ENCODE results near the gene C14orf119.

C14orf119 gene

DNA sequence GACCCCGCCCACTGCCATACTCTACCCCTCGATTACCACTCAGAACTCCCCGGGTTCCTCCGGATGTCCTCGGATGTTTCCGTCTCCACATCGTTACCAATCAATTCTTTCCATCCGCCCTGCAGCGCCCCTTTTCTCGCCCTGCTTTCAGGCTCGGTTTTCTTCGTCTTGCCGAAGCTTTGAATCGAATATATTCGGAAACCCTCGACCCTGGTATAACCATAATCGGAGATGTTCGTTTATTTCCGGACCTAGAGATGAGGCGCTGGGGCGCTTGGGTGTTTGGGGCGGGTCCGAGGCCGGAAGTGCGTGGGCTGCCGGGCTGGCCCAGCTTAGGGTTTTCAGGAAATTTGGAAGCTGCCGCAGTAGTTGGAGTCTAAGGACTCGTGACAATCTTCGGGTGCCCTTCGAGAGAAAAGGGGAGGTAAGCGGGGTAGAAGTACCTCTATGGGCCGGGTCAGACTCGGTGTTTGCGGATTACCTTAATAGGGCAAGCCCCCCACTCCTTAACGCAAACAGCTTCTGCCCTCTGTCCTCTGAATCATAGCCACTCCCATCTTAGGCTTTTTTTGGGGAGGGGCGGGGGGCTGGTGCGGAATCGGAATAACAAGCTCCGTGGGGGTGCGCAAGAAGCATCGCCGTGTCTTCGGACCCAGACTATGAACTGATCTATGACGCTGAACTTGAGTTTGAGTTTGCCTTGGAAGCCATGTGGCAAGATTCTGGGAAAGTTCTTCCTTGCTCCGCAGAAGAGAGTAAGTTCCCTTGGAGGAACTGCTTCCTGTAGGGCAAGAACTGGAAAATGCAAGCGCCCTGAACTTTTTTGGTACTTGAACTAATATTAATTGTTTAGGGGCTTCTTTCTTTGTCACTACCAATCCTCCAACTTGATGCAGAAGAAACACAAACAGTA lies at the start of gene C14orf119:
TSS of gene C14orf119 (plus strand) at position 310 of the 913 bp plus-strand sequence. CDS start 2,154 bp downstream, outside the sequence.
- no peak for DNase-seq

DNA sequence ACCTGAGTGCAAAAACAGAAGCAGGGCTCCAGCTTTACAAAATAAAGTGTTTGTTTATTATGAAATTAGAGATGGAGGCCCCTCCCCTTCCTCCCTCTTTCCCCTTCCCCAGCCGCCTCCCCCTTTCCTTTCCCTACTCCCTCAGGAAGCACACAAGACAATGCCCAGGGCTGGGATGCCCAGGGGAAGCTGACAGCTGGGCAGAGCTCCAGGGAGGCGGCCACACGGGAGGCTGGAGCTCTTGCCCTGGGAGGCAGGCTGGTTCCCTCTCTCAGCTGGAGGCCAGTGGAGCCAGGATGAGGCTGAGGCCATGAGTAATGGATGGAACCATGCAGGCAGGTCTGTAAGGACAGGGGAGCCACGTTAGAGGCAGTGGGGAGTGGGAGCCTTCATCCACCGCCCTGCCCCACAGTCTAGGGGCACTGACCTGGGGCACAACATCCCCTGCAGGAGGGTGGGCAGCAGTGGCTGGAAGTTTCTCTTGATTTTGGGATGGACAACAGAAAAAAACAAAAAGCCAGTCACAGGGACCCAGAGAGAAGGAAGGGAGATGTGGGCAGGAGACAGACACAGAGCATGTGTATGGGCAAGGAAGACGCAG lies 48.2 kb upstream of the C14orf119 start:
- DNase-seq = no peak

- DNase-seq = no peak
These were observed 47.3 kb upstream of the C14orf119 start for GRCh38 chr14:23047751-23048693.

DNA sequence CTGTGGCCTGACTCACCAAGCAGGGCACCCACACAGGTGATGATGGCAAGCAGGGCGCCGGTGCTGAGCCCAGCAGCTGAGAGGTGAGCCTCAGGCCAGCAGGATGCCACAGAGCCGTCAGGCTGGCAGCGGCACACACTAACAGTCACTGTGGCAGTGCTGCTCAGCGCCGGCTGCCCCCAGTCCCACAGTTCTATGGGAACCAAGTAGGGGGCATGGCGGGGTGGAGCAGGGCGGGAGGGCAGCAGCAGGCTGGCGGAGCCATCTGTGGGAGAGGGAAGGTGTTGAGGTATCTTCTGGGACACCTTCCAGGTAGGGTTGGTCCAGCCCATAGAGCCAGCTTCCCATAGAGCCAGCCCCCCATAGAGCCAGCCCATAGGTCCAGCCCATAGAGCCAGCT lies 46.3 kb upstream of the C14orf119 start:
- DNase-seq = no peak

DNA sequence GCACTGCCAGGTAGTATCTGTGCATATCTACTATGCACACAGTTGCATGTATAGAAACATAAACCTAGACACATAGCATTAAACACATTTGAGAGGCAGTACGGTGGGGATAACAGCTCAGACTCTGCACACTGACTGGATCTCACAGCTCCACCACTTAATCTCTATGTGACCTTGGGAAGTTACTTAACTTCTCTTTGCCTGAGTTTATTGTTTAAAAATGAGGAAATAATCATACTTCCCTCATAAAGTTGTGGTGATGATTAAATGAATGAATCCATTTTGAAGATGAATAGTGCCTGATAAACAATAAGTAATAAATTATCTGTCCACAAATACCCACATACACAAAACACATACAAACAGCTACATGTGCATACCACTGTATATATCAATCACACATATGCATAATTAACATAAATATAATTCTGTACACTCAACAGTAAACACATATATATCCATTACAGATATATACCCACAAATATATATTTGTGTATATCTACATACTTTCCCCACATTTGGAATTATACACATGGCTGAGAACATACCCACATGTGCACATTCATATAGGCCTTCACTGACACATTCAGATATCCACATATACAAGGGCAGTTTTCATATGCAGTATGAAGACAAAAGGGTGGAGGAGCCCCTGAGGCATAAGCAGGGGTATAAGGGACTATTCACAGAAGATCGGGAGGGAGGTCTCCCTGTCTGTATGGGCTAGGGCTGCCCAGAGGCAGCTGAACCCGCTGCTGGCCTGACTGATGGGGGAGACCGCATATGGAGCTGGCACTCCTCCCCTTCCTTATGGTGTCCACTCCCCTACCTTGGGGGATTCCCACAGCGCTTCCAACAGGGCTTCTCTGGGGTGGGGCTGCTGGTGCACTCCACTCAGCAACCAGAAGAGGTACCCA lies 43.9 kb upstream of the C14orf119 start:
- DNase-seq = no peak

GRCh38 chr14:23052182-23052623 lies 43.1 kb upstream of the C14orf119 start:
- DNase-seq = no peak

DNA sequence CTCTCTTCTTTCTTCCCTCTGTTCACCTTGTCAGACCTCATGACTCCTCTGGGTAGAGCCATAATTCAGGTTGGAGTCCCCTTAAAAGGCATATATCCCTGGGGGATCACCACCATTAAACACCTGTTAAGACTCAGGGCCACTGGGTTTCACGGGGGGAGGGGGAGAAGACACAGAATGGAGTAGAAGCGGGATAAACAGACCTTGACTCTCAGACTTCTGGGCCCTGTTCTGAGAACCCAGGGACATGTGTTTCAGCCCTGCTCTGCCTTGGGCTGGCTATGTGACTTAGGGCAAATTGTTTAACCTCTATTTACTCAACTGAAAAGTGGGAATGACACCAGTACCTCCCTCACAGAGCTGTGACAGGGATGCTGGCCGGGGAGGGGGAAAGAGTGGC lies 42.6 kb upstream of the C14orf119 start:
- DNase-seq = no peak

DNA sequence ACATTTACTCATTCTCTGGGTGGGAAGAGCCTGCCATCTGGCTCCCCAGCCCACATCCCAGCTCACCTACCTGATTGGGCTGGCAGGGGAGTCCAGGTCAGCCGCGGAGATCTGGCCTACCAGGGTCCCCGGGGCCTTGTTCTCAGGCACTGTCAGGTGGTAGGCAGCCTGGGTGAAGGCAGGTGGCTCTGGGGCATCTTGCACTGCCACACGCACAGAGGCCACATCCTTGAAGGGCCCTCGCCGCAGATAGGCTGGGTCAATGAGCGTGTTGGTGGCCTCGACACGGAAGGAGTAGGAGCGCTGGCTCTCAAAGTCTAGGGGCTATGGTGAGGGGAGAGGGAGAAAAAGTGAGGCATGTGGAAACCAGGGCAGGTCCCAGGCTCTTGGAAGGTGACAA lies 41.9 kb upstream of the C14orf119 start:
- no peak for DNase-seq

DNA sequence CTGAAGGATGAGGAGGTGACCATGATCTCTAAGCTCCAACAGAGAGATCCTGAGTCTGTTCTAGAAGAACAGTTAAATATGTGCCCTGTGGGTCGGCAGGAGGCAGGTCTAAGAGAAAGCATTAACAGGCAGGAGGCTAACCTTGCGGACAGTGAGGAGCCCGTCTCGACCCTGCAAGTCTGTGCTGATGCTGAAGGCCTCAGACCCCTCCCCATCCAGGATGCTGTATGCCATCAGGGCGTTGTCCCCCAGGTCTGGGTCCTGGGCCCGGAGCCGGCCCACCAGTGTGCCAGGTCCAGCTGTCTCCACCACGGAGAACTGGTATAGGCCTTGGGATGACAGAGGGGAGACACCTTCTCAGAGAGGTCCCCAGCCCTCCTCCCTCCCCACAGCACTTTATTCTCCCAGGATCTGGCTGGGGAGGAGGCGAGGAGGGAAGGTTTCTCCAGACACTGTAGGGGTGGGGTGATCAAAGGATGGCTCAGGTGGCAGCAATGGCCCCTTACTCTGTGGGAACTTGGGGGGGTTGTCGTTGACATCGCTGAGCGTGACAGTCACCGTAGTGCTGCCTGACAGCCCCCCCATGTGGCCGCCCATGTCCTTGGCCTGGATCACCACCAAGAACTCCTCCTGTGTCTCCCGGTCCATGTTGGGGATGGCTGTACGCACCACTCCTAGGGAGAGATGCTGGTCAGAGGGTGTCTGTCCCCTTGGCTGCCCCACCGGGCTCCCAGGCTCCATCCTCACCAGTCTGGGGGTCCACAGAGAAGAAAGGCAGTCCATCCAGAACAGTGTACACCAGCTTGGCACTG lies 41.1 kb upstream of the C14orf119 start:
- no peak for DNase-seq

DNA sequence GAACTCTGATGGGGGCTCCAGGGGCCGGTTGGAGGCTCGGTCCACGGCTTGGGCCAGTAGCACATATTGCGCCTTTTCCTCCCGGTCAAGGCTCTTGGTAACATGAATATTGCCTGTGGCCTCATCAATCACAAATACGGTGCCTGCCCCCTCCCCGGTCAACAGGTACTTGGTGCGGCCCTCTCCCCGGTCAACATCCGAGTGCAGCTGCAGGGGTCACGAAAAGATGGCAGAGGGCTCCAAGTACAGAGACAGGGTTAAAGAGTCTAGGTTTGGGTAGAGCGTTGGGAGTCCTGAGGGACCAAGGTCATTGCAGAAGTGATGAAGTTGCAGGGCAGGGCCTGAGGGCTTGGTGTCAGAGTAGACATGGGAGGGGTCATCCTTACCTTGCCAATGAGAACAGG lies 40.2 kb upstream of the C14orf119 start:
- no peak for DNase-seq

- no peak for DNase-seq
These were observed 39.6 kb upstream of the C14orf119 start for GRCh38 chr14:23055621-23056144.

- DNase-seq = no peak
These were observed 39.0 kb upstream of the C14orf119 start for GRCh38 chr14:23056145-23056955.

GRCh38 chr14:23056956-23057756 lies 38.1 kb upstream of the C14orf119 start, which contains the start of gene CDH24:
CDH24 (minus strand) TSS chr14:23057520; CDS start chr14:23055733, 1,787 bp downstream.
- no peak for DNase-seq

- no peak for DNase-seq
These were observed 37.3 kb upstream of the C14orf119 start for GRCh38 chr14:23057757-23058653.

DNA sequence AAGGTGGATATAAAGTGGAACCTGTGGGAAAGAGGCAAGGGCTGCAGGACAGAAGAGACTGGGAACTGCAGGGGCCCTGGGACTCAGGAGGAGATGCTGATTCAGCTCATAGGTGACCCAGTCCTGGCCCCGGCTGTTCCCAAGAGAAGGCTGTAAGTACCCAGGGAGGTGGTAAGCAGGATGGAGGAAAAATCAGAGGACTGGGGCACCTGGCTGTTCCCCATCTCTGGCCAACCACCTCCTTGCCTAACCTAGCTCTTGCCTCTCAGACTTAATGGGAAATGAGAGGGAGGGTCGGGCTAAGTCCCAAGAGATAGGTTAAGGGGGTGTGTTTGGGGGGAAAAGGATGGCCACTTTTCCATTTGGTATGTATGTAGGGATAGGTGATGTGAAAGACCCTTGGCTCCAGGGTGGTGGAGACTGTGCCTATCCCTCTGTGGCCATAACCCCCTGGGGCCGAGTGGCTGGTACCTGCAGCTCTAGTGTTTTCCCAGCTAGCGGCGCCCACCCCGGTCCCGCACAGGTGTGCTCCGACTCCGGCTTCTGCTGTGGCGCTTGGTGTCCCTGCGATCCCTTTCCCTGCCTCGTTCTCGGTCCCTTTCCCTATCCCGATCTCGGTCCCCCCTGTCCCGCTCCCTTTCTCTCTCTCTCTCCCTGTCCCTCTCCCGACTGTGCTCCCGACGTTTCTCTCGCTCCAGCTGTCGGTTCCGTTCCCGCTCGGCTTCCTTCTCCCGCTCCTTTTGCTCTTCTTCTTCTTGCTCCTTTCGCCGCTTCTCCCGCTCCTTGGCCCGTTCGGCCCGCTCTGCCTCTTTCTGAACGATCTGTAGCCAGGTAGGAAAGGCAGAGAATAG lies 36.4 kb upstream of the C14orf119 start:
- DNase-seq = no peak

DNA sequence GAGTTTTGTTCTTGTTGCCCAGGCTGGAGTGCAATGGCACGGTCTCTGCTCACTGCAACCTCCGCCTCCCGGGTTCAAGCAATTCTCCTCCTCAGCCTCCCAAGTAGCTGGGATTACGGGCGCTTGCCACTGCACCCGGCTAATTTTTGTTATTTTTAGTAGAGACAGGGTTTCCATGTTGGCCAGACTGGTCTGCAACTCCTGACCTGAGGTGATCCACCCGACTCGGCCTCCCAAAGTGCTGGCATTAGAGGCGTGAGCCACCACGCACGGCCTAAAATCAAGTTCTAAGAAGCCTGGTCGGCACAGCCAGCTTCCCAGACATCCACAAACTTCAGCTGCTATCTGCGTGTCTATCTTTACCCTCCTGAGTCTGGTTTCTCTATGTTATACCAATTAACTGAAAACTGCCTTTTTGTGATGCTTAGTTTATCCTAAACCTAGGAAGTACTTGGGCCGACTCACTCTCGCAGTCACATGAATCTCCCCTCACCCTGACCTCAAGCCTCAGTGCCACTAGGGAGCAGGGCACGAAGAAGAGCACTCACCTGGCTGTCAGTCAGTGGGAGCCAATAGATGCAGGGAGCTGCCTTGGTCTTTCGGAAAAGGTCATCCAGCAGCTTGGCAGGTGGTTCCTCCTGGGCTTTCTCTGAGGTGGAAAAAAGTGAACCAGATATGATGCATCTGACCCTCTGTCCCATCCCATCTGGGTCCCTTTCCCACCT lies 34.6 kb upstream of the C14orf119 start:
- no peak for DNase-seq

Measured in DMS 273 treated with DMSO at 0.1 percent for 48 hours (cell line).